ENCODE data around the gene SPON1. TPM values are rescaled to one million over a fixed set of nuclear protein-coding genes. Genes with fewer than 3 reads are reported as not detected.

SPON1 gene
- total RNA-seq, 1 experiment from 2014 or later, result 6.4 TPM

DNA sequence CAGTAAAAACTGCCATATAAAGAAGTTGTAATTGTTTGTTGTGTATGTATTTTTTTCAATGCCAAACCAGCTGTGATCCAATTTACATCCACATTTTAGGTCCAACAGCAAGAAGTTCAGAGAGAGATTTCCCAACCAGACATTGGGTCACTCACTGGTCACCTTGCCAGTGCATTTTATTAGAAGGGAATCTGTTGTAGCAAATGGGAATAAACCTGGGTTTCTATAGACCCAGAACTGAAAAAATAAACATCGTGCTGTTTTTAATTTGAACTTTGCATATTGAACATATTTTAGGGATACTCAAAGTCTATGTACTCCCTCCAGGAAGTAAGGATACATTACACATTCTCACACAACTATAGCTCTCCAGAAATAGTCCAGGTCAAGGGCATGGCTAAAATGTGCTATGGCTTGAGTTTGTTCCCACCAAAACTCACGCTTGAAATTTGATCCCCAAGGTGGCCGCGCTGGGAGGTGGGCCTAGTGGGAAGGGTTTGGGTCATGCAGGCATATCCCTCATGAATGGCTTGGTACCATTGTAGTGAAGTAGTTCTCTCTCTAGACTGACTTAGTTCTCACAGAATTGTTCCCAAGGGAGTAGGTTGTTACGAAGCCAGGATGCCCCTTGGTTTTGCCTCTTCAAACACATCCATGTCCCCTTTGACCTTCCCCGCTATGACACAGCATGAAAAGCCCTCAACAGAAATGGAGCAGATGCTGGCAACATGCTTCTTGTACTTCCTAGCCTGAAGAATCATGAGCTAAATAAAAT, 305.5 kb downstream of the SPON1 start:
- TF ChIP-seq NR3C1 (CRISPR knock-in tag; conservative IDR thresholded peaks at IDR 0.05; ENCODE audit: low read depth) (no peak), ELF4 (CRISPR knock-in tag; IDR thresholded peaks at IDR 0.05; ENCODE audit: low read depth) (no peak), ZBTB21 (CRISPR knock-in tag; IDR thresholded peaks at IDR 0.05; ENCODE audit: borderline replicate concordance) (no peak), ZNF232 (CRISPR knock-in tag; IDR thresholded peaks at IDR 0.05) (no peak), TEAD1 (CRISPR knock-in tag; IDR thresholded peaks at IDR 0.05) (no peak)
- TF ChIP-seq, protein P1, sequence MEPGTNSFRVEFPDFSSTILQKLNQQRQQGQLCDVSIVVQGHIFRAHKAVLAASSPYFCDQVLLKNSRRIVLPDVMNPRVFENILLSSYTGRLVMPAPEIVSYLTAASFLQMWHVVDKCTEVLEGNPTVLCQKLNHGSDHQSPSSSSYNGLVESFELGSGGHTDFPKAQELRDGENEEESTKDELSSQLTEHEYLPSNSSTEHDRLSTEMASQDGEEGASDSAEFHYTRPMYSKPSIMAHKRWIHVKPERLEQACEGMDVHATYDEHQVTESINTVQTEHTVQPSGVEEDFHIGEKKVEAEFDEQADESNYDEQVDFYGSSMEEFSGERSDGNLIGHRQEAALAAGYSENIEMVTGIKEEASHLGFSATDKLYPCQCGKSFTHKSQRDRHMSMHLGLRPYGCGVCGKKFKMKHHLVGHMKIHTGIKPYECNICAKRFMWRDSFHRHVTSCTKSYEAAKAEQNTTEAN (CRISPR knock-in tag; IDR thresholded peaks at IDR 0.05), result no peak
- TF ChIP-seq, protein P2, sequence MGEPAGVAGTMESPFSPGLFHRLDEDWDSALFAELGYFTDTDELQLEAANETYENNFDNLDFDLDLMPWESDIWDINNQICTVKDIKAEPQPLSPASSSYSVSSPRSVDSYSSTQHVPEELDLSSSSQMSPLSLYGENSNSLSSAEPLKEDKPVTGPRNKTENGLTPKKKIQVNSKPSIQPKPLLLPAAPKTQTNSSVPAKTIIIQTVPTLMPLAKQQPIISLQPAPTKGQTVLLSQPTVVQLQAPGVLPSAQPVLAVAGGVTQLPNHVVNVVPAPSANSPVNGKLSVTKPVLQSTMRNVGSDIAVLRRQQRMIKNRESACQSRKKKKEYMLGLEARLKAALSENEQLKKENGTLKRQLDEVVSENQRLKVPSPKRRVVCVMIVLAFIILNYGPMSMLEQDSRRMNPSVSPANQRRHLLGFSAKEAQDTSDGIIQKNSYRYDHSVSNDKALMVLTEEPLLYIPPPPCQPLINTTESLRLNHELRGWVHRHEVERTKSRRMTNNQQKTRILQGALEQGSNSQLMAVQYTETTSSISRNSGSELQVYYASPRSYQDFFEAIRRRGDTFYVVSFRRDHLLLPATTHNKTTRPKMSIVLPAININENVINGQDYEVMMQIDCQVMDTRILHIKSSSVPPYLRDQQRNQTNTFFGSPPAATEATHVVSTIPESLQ (CRISPR knock-in tag; IDR thresholded peaks at IDR 0.05), result no peak
- TF ChIP-seq, protein P3, sequence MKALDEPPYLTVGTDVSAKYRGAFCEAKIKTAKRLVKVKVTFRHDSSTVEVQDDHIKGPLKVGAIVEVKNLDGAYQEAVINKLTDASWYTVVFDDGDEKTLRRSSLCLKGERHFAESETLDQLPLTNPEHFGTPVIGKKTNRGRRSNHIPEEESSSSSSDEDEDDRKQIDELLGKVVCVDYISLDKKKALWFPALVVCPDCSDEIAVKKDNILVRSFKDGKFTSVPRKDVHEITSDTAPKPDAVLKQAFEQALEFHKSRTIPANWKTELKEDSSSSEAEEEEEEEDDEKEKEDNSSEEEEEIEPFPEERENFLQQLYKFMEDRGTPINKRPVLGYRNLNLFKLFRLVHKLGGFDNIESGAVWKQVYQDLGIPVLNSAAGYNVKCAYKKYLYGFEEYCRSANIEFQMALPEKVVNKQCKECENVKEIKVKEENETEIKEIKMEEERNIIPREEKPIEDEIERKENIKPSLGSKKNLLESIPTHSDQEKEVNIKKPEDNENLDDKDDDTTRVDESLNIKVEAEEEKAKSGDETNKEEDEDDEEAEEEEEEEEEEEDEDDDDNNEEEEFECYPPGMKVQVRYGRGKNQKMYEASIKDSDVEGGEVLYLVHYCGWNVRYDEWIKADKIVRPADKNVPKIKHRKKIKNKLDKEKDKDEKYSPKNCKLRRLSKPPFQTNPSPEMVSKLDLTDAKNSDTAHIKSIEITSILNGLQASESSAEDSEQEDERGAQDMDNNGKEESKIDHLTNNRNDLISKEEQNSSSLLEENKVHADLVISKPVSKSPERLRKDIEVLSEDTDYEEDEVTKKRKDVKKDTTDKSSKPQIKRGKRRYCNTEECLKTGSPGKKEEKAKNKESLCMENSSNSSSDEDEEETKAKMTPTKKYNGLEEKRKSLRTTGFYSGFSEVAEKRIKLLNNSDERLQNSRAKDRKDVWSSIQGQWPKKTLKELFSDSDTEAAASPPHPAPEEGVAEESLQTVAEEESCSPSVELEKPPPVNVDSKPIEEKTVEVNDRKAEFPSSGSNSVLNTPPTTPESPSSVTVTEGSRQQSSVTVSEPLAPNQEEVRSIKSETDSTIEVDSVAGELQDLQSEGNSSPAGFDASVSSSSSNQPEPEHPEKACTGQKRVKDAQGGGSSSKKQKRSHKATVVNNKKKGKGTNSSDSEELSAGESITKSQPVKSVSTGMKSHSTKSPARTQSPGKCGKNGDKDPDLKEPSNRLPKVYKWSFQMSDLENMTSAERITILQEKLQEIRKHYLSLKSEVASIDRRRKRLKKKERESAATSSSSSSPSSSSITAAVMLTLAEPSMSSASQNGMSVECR (CRISPR knock-in tag; IDR thresholded peaks at IDR 0.05; ENCODE audit: borderline replicate concordance), result no peak
- DNase-seq (ENCODE audit: low spot score) (no peak), ATAC-seq (0 out of 2 replicates have a peak, but pooled peaks have one; percentile 8)
- Mint-ChIP-seq H3K36me3 (peaks cover 76% of the 10 kb centered on the region), H3K4me1 (peaks cover 4% of the 10 kb centered on the region), H3K4me3 (no peak overlapping the region), H3K27me3 (ENCODE audit: low read depth) (0 out of 2 replicates have a peak, but pooled peaks cover 4% of the 10 kb centered on the region), H3K27ac (peak overlapping the region; percentile 47; the same call in 1 of the 2 replicates), H3K9me3 (peaks cover 42% of the 10 kb centered on the region)
- ChIA-PET POLR2A (interaction anchor here (0.5 kb wide), 1 partner anchor 121 kb away, joined by 9 read pairs; no protein-coding TSS in a partner anchor), CTCF (interaction anchor here (1.3 kb wide), 1 partner anchor 151 kb away, joined by 4 read pairs; no protein-coding TSS in a partner anchor)

DNA sequence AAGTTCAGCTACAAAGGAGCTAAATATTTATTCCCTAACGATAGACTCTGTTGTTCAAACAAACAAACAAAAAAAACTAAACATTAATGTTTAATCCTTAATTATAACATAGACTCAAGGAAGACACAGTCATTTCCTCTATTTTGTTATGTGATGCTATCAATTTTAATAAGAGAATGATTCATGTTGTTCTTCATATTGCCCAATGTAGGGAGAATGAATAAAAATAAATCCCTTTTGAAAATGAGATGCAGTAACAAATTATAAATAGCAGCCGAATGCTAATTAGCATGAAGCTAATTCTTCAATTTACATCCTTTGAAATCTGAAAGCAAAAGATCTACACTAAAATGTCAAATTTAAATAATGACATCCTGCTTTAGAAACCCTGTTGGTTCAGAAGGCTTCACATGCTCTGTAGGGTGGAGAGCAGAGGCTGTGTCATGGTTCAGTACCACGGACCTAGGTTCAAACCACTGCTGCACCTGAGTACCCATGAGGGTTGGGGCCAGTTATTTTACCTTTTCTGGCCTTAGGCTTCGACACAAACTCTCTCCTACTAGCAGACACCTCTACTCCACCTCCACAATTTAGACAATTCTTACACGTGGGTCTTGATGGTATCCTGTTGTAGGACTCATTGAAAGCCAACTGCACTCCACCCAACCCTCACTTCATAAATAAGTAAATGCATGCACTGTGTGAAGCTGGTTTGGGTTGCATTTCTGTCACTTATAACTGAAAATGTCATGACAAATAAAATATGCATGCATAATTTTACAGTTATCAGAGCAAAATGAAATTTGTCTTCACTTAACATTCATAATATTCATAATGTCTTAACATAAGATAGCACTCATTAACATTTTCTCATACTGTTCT, 307.4 kb downstream of the SPON1 start:
- no peak for DNase-seq (ENCODE audit: low spot score)
- ChIA-PET CTCF (interaction anchor here (1.0 to 1.3 kb wide), 2 partner anchors 9 to 149 kb away, joined by 4 read pairs; no protein-coding TSS in a partner anchor), POLR2A (no interaction called here)
- H3K4me1 Mint-ChIP-seq, result peaks cover 4% of the 10 kb centered on the region
- H3K36me3 Mint-ChIP-seq, result peaks cover 72% of the 10 kb centered on the region
- H3K4me3 Mint-ChIP-seq, result no peak overlapping the region
- H3K9me3 Mint-ChIP-seq, result peaks cover 25% of the 10 kb centered on the region
- H3K27me3 Mint-ChIP-seq (ENCODE audit: low read depth), result no peaks in the 10 kb centered on the region
- H3K27ac Mint-ChIP-seq, result no peak overlapping the region
- no peak for ATAC-seq
- TF ChIP-seq, protein P4, sequence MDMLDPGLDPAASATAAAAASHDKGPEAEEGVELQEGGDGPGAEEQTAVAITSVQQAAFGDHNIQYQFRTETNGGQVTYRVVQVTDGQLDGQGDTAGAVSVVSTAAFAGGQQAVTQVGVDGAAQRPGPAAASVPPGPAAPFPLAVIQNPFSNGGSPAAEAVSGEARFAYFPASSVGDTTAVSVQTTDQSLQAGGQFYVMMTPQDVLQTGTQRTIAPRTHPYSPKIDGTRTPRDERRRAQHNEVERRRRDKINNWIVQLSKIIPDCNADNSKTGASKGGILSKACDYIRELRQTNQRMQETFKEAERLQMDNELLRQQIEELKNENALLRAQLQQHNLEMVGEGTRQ (CRISPR knock-in tag; IDR thresholded peaks at IDR 0.05), result no peak
- TF ChIP-seq, protein P5, sequence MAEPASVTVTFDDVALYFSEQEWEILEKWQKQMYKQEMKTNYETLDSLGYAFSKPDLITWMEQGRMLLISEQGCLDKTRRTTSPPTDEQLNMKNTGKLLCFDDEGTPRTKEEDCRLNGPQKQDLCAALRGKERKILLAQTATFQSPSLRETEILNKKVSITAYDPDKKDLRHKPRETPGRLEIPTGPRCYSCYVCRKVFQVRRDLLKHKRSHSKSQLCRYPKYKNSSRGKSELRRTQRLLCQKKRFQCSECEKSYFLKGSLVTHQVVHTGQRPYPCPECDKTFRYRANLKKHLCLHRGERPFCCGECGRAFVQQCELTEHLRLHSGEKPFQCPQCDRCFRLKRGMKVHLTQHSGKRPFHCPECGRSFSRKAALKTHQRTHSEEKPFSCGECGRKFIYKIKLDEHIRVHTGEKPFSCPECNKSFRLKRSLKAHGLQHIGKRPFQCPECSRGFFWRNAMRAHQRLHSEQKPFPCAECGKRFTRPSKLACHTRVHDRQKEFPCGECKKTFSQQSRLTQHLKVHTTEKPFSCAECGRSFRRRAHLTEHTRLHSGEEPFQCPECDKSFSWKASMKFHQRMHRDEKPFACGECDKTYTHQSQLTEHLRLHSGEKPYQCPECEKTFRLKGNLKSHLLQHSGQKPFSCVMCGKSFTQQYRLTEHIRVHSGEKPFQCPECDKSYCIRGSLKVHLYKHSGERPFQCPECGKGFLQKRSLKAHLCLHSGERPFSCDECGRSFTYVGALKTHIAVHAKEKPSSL (CRISPR knock-in tag; conservative IDR thresholded peaks at IDR 0.05), result no peak
- TF ChIP-seq SMAD4 (CRISPR knock-in tag; IDR thresholded peaks at IDR 0.05) (no peak), FOXK1 (CRISPR knock-in tag; IDR thresholded peaks at IDR 0.05) (no peak), NR2C2 (CRISPR knock-in tag; IDR thresholded peaks at IDR 0.05) (no peak), RORB (CRISPR knock-in tag; IDR thresholded peaks at IDR 0.05) (no peak), ZBTB21 (CRISPR knock-in tag; IDR thresholded peaks at IDR 0.05; ENCODE audit: borderline replicate concordance) (no peak)
- TF ChIP-seq, protein P6, sequence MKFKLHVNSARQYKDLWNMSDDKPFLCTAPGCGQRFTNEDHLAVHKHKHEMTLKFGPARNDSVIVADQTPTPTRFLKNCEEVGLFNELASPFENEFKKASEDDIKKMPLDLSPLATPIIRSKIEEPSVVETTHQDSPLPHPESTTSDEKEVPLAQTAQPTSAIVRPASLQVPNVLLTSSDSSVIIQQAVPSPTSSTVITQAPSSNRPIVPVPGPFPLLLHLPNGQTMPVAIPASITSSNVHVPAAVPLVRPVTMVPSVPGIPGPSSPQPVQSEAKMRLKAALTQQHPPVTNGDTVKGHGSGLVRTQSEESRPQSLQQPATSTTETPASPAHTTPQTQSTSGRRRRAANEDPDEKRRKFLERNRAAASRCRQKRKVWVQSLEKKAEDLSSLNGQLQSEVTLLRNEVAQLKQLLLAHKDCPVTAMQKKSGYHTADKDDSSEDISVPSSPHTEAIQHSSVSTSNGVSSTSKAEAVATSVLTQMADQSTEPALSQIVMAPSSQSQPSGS (CRISPR knock-in tag; IDR thresholded peaks at IDR 0.05; ENCODE audit: borderline replicate concordance, low read depth), result no peak
- TF ChIP-seq, protein P7, sequence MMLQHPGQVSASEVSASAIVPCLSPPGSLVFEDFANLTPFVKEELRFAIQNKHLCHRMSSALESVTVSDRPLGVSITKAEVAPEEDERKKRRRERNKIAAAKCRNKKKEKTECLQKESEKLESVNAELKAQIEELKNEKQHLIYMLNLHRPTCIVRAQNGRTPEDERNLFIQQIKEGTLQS (CRISPR knock-in tag; conservative IDR thresholded peaks at IDR 0.05), result no peak
- TF ChIP-seq, protein P8, sequence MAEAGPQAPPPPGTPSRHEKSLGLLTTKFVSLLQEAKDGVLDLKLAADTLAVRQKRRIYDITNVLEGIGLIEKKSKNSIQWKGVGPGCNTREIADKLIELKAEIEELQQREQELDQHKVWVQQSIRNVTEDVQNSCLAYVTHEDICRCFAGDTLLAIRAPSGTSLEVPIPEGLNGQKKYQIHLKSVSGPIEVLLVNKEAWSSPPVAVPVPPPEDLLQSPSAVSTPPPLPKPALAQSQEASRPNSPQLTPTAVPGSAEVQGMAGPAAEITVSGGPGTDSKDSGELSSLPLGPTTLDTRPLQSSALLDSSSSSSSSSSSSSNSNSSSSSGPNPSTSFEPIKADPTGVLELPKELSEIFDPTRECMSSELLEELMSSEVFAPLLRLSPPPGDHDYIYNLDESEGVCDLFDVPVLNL (CRISPR knock-in tag; IDR thresholded peaks at IDR 0.05; ENCODE audit: borderline replicate concordance, low read depth), result no peak
